DND-41 (cell line): ENCODE measurements around the gene MTA2.
"Not testable (repeated sequence)": the region's sequence is repeated elsewhere in the genome, so short reads cannot be mapped to it uniquely, and the experiment has no call there.

Experiments used
- CTCF ChIP-seq: IDR thresholded peaks from 2 replicates; pipeline ENCODE4 v1.5.1; 2012; ENCODE audit warnings: borderline replicate concordance, low read length, moderate library complexity, mild to moderate bottlenecking; ENCODE audit not compliant: poor library complexity, severe bottlenecking; ENCODE audit errors: extremely low read depth
- EZH2 ChIP-seq: IDR thresholded peaks from 3 replicates; pipeline ENCODE4 v1.6.1; 2012; ENCODE audit warnings: borderline replicate concordance, low read depth, mild to moderate bottlenecking, moderate library complexity, low read length, inconsistent platforms; ENCODE audit not compliant: severe bottlenecking

- not testable (repeated sequence) for TF ChIP-seq CTCF, EZH2
Observed at GRCh38 chr11:62581735-62582134, 19.9 kb downstream of the MTA2 start.
